ENCODE data around the gene RASL10A.
A peak's percentile ranks its signal among the peaks of the same experiment; 100 is the strongest.

RASL10A gene

DNA sequence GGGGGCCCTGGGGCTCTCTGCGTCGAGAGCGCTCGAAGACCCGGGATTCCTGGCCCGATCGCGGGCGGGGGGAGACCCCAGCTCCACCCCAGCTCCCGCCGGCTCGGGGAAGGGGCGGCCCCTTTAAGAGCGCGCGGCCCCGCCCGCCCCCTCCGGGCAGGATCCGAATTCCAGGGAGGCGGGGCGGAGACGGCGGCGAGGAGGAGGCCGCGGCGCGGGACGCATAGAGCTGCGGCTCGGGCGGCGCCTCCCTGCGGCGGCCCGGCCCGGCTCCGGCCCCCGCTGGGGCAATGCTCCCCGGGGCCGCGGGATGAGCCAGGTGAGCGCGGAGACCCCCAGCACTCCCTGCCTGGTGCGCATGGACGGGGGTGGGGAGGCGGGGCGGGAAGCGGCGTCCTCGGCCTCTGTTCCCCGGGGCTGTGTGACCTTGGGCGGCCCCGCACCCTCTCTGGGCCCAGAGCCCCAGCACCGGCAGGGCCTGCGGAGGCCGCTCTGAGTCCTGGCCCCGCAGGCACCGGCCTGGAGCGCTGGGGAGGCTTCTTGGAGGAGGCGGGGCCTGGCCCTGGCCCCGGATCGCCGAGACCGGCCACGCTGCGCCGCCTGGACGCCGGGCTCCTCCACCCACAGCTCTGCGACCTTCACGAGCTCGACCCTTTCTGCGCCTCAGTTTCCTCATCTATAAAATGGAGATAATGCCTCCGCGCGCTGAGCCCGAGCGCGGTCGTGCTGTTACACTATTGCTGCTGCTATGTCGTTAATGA lies 8.5 kb downstream of the RASL10A start:
- DNase-seq (ENCODE audit: low read depth in 3 of 3, low spot score in 1 of 3): no peak

- DNase-seq (ENCODE audit: low read depth in 3 of 3, low spot score in 1 of 3): peak in 1 of 3 donors; percentile 36
Measured at GRCh38 chr22:29306175-29306834, 9.2 kb downstream of the RASL10A start, which contains the start of gene GAS2L1. GAS2L1 (plus strand) TSS chr22:29306650; CDS start chr22:29308106, 1,456 bp downstream.

DNA sequence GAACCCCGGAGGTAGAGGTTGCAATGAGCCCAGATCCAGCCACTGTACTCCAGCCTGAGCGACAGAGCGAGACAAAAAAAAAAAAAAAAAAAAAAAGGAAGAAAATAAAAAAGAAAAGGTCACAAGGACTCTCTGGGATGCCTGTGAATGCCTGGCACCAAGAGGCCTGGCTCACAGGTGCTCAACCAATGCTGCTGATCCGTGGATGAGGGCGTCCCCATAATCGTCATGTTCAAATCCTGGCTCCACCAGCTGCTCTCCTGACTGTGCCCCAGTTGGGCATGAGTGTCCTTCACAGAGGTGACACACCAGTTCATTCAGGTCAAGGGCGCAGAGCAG lies 9.7 kb downstream of the RASL10A start:
- DNase-seq (ENCODE audit: low read depth in 3 of 3, low spot score in 1 of 3): no peak

DNA sequence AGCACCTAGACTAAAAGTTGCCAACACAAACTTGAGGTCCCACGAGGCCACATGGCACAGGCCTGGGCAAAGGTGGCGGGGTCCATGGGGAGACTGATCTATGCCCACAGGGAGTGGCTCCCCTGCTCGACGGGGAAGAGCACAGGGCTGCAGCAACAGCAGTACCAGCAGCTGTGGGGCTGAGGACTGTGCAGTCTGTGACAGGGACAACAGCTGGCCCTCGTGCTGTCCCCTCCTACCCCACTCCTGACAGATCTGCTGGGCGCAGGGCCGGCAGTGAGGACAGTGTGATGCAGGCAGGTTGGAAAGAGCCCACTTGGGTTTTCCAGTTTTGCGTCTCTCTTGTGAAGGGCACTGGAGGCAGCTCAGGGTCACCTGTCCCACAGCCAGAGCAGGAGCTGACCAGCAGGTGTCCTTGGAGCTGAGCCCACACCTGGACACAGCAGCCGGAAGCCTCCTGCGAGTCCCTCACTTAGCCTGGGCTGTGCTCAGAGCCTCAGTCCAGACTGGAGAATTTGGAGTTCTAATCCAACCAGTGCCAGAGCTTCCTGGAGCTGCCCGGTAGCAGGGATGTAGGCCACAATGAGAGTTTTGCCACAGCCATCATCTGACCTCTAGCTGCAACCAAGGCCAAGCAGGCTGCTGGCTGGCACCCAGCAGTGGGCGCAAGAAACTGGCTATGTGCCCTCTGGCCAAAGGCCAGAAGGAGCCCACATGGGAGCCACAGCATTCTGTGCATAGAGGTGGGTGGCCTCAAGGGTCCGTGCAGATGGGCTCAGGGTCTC lies 12.6 kb downstream of the RASL10A start:
- DNase-seq (ENCODE audit: low read depth in 3 of 3, low spot score in 1 of 3): no peak

DNA sequence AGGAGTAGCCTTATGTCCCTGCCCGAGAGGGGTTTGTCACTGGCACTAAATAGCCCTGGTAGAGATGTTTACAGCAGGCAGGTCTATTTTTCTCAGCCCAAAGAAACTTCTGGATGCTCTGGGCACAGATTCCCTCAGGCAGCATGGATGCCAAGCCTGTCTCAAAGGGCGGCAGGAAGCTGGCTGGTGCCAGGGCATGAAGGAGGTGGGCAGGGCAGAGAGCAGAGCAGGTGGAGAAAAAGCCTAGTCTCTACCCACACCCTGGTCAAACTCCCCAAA lies 13.2 kb downstream of the RASL10A start:
- DNase-seq (ENCODE audit: low read depth in 3 of 3, low spot score in 1 of 3): no peak

DNA sequence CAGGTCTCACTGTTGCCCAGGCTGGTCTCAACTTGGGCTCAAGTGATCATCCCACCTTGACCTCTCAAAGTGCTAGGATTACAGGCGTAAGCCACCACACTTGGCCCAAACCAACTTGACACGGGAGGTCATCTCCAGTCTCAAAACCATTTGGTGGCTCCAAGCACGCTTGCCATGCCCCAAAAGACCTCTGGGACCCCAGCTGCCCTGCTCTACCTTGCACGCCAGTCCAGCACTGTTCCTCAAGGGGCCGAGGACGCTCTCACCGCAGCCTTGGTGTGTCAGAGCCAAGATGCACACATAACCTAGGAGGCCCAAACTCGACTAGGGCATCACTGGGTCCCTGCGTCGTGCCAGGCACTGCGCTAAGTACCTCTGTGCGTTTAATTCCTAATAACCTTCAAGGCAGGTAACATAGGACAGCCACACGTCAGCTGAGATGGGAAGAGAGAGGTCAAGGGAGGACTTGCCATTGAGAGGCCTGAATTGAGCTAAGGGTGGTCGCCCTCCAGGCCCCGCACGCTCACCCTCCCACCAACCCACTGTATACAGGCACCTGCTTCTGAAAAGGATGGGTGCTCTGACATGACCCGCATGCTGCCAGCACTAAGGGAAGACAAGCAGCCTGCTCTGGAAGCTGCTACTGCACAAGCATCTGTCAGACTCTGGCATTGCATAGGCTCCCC lies 13.6 kb downstream of the RASL10A start:
- no peak for DNase-seq (ENCODE audit: low read depth in 3 of 3, low spot score in 1 of 3)

GRCh38 chr22:29300807-29301601 lies 14.5 kb downstream of the RASL10A start:
- DNase-seq (ENCODE audit: low read depth in 3 of 3, low spot score in 1 of 3): no peak

GRCh38 chr22:29300467-29300806 lies 15.1 kb downstream of the RASL10A start:
- no peak for DNase-seq (ENCODE audit: low read depth in 3 of 3, low spot score in 1 of 3)

- DNase-seq (ENCODE audit: low read depth in 3 of 3, low spot score in 1 of 3): no peak
Measured at GRCh38 chr22:29299136-29299900, 16.2 kb downstream of the RASL10A start.

GRCh38 chr22:29298641-29299040 lies 16.9 kb downstream of the RASL10A start:
- no peak for DNase-seq (ENCODE audit: low read depth in 3 of 3, low spot score in 1 of 3)

DNA sequence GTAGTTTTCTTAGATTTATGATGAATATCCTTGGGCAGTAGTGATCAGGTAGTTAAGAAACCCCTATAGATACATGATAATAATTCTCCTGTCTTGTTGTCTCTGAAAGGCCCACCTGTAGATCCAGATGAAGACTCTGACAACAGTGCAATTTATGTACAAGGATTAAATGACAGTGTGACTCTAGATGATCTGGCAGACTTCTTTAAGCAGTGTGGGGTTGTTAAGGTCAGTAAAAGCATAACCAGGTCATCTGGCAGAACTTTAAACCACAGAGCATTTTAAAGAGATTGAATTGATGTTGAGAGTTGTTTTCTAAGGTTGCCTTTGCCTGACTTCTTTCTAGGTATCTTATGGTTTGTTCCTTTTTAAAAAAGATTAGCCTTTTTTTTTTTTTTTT lies 23.1 kb downstream of the RASL10A start:
- DNase-seq (ENCODE audit: low read depth in 3 of 3, low spot score in 1 of 3): no peak

GRCh38 chr22:29291215-29291614 lies 24.3 kb downstream of the RASL10A start:
- DNase-seq (ENCODE audit: low read depth in 3 of 3, low spot score in 1 of 3): no peak

- DNase-seq (ENCODE audit: low read depth in 3 of 3, low spot score in 1 of 3): no peak
Measured at GRCh38 chr22:29290061-29290460, 25.4 kb downstream of the RASL10A start.

- no peak for DNase-seq (ENCODE audit: low read depth in 3 of 3, low spot score in 1 of 3)
Measured at GRCh38 chr22:29288837-29289236, 26.7 kb downstream of the RASL10A start.

- DNase-seq (ENCODE audit: low read depth in 3 of 3, low spot score in 1 of 3): no peak
Measured at GRCh38 chr22:29284196-29284595, 31.3 kb downstream of the RASL10A start.

DNA sequence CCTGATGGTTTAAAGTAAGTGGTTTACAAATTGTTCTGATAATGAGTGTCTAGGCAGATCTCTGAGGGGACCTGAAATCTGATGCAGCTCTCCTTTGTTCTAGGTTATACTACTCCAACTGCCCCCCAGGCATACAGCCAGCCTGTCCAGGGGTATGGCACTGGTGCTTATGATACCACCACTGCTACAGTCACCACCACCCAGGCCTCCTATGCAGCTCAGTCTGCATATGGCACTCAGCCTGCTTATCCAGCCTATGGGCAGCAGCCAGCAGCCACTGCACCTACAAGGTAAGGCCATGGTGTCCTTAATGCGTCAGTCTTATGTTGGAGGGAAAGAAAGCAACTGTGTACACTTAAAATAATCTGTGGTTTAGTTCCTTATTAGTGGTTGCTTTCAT lies 37.6 kb downstream of the RASL10A start:
- DNase-seq (ENCODE audit: low read depth in 3 of 3, low spot score in 1 of 3): no peak

GRCh38 chr22:29275819-29276565 lies 39.5 kb downstream of the RASL10A start:
- no peak for DNase-seq (ENCODE audit: low read depth in 3 of 3, low spot score in 1 of 3)

DNA sequence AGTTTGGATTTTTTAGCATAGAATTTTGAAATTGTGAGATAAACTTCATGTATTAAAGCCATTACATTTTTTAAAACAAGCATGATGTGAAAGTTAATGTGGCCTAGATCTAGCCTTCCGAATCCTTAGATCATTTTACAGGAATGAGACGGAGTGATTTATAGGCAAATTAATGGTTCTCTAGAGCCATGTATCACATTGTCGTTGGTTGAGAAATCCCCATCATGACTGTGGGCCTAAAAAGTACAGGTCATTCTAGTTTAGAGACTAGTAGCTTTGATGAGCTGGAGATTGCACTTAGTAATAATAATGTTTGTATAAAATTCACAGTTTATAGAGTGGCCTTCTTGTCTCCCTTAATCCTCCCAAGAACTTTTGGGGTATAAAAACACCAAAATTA lies 40.3 kb downstream of the RASL10A start:
- DNase-seq (ENCODE audit: low read depth in 3 of 3, low spot score in 1 of 3): no peak

- no peak for DNase-seq (ENCODE audit: low read depth in 3 of 3, low spot score in 1 of 3)
Measured at GRCh38 chr22:29272624-29273023, 42.9 kb downstream of the RASL10A start.

Measured in stimulated activated CD4-positive, alpha-beta T cell treated with anti-CD3 and anti-CD28 coated beads, TNF-alpha, amount 100 ng/mL, for 1 hour (primary cell).